MCF 10A (cell line): ENCODE data around the gene XPO5. TPM values are rescaled to one million over a fixed set of nuclear protein-coding genes. Genes with fewer than 3 reads are reported as not detected.

Experiments
- BruUV-seq: library from RNA; stranded (reverse); fragments of 400-500 nt; replicated peaks from 2 replicates; lab custom pipeline; 2021; lab: Mats Ljungman, UMichigan
- CTCF ChIA-PET: fragments of 300-600 bp; sonication (Branson Sonifier 250); formaldehyde crosslinking; extraction: SDS; loops from one replicate; lab custom pipeline; 2021; ENCODE audit warnings: antibody characterized with exemption, inconsistent platforms; lab: Yijun Ruan, JAX
- POLR2A ChIA-PET: fragments of 300-600, 350-650 bp; sonication (Branson Sonifier 250); formaldehyde crosslinking; extraction: SDS; loops from one replicate; lab custom pipeline; 2020; ENCODE audit warnings: antibody characterized with exemption, inconsistent platforms; lab: Yijun Ruan, JAX
- DNase-seq: peaks from one replicate; pipeline ENCODE4 v3.0.0-alpha.2; 2018; ENCODE audit not compliant: unreplicated experiment
- H3K27ac Mint-ChIP-seq: one replicate; pipeline ENCODE4 v1.8.0; 2022; ENCODE audit warnings: mild to moderate bottlenecking, low read depth, mixed read lengths; ENCODE audit not compliant: unreplicated experiment
- H3K27me3 Mint-ChIP-seq: one replicate; pipeline ENCODE4 v1.8.0; 2022; ENCODE audit warnings: mixed read lengths; ENCODE audit not compliant: insufficient read depth, unreplicated experiment
- H3K36me3 Mint-ChIP-seq: one replicate; pipeline ENCODE4 v1.8.0; 2022; ENCODE audit warnings: mild to moderate bottlenecking, moderate library complexity, mixed read lengths; ENCODE audit not compliant: insufficient read depth, unreplicated experiment
- H3K4me1 Mint-ChIP-seq: one replicate; pipeline ENCODE4 v1.8.0; 2022; ENCODE audit warnings: mixed read lengths; ENCODE audit not compliant: insufficient read depth, unreplicated experiment
- H3K4me3 Mint-ChIP-seq: one replicate; pipeline ENCODE4 v1.8.0; 2022; ENCODE audit warnings: mild to moderate bottlenecking, moderate library complexity, mixed read lengths; ENCODE audit not compliant: unreplicated experiment
- H3K9me3 Mint-ChIP-seq: one replicate; pipeline ENCODE4 v1.8.0; 2022; ENCODE audit warnings: mixed read lengths; ENCODE audit not compliant: unreplicated experiment
- CTCF ChIP-seq: fragments of 200-600 bp; IDR thresholded peaks from one replicate; pipeline ENCODE4 v1.8.0; 2022; ENCODE audit warnings: antibody characterized with exemption, mild to moderate bottlenecking; ENCODE audit not compliant: unreplicated experiment
- intact Hi-C: fragments of 100-400 bp; cut with micrococcal nuclease; formaldehyde crosslinking; loops from 2 replicates; pipeline ENCODE4 v1.14.1; 2022
- total RNA-seq: library from RNA; stranded (reverse); gene quantifications from 2 replicates; pipeline ENCODE4 v1.2.3, GENCODE V29; 2022

The XPO5 gene
- total RNA-seq, 1 experiment from 2014 or later: 98.6 TPM

GRCh38 chr6:43495409-43495941 lies 80.4 kb downstream of the XPO5 start:
- POLR2A ChIA-PET: interaction anchor here (0.6 to 9.6 kb wide), 21 partner anchors 9 to 233 kb away, joined by 3 to 209 read pairs (median 6); partner anchors contain the start of genes ABCC10, DLK2, LRRC73 and POLR1C
- TF ChIP-seq CTCF: peak; percentile 30
- peak; percentile 76 for DNase-seq
- Mint-ChIP-seq H3K27ac (peak overlapping the region; percentile 88), H3K4me1 (peaks cover 53% of the 10 kb centered on the region), H3K9me3 (no peaks in the 10 kb centered on the region), H3K4me3 (peak overlapping the region; percentile 43), H3K27me3 (no peaks in the 10 kb centered on the region), H3K36me3 (peaks cover 47% of the 10 kb centered on the region)
- intact Hi-C loops: loop anchor here (5.0 kb wide), 2 partner anchors 128 to 593 kb away; partner anchors contain the start of gene ZNF318
- CTCF ChIA-PET: interaction anchor here (0.5 to 9.0 kb wide), 32 partner anchors 10 to 441 kb away, joined by 3 to 102 read pairs (median 4); partner anchors contain the start of genes ABCC10, DLK2, TJAP1 and YIPF3
- BruUV-seq: no TSS peak

GRCh38 chr6:43494766-43495165 lies 81.1 kb downstream of the XPO5 start:
- no TSS peak for BruUV-seq
- H3K27me3 Mint-ChIP-seq: no peaks in the 10 kb centered on the region
- no peak for TF ChIP-seq CTCF
- CTCF ChIA-PET: interaction anchor here (0.6 to 9.0 kb wide), 19 partner anchors 9 to 232 kb away, joined by 3 to 102 read pairs (median 3); partner anchors contain the start of genes ABCC10, DLK2, TJAP1 and ZNF318
- peak overlapping the region; percentile 43 for H3K4me3 Mint-ChIP-seq
- H3K9me3 Mint-ChIP-seq: no peaks in the 10 kb centered on the region
- POLR2A ChIA-PET: interaction anchor here (1.3 to 9.6 kb wide), 10 partner anchors 8 to 125 kb away, joined by 4 to 209 read pairs (median 27); partner anchors contain the start of genes DLK2, LRRC73, POLR1C and TJAP1
- intact Hi-C loops: loop anchor here (5.0 kb wide), 2 partner anchors 127 to 592 kb away; partner anchors contain the start of gene ZNF318
- H3K4me1 Mint-ChIP-seq: peaks cover 53% of the 10 kb centered on the region
- peaks cover 42% of the 10 kb centered on the region for H3K36me3 Mint-ChIP-seq
- peak overlapping the region; percentile 88 for H3K27ac Mint-ChIP-seq
- no peak for DNase-seq

- no TSS peak for BruUV-seq
- no peak for DNase-seq
- no peak overlapping the region for H3K27ac Mint-ChIP-seq
- no peaks in the 10 kb centered on the region for H3K9me3 Mint-ChIP-seq
- CTCF ChIA-PET: interaction anchor here (0.6 to 9.0 kb wide), 17 partner anchors 9 to 232 kb away, joined by 3 to 102 read pairs (median 4); partner anchors contain the start of genes ABCC10, DLK2, TJAP1 and ZNF318
- no peak for TF ChIP-seq CTCF
- no peak overlapping the region for H3K4me3 Mint-ChIP-seq
- H3K36me3 Mint-ChIP-seq: peaks cover 42% of the 10 kb centered on the region
- H3K27me3 Mint-ChIP-seq: no peaks in the 10 kb centered on the region
- peaks cover 53% of the 10 kb centered on the region for H3K4me1 Mint-ChIP-seq
- POLR2A ChIA-PET: interaction anchor here (1.1 to 9.6 kb wide), 9 partner anchors 12 to 125 kb away, joined by 3 to 209 read pairs (median 27); partner anchors contain the start of genes DLK2, LRRC73, POLR1C and TJAP1
- intact Hi-C loops: no loop called here
Measured at GRCh38 chr6:43494321-43494720, 81.5 kb downstream of the XPO5 start.

- BruUV-seq: no TSS peak
- no peak overlapping the region for H3K4me3 Mint-ChIP-seq
- H3K27me3 Mint-ChIP-seq: no peaks in the 10 kb centered on the region
- no peak overlapping the region for H3K27ac Mint-ChIP-seq
- TF ChIP-seq CTCF: no peak
- H3K36me3 Mint-ChIP-seq: peaks cover 41% of the 10 kb centered on the region
- intact Hi-C loops: no loop called here
- H3K4me1 Mint-ChIP-seq: peaks cover 56% of the 10 kb centered on the region
- POLR2A ChIA-PET: interaction anchor here (1.1 to 9.6 kb wide), 7 partner anchors 9 to 124 kb away, joined by 3 to 209 read pairs (median 27); partner anchors contain the start of genes DLK2, LRRC73, POLR1C and TJAP1
- no peak for DNase-seq
- CTCF ChIA-PET: interaction anchor here (0.8 to 9.0 kb wide), 10 partner anchors 12 to 133 kb away, joined by 3 to 102 read pairs (median 12); partner anchors contain the start of genes ABCC10, DLK2 and TJAP1
- no peaks in the 10 kb centered on the region for H3K9me3 Mint-ChIP-seq
Measured at GRCh38 chr6:43493833-43494232, 82.0 kb downstream of the XPO5 start.
